GM21423 (cell line): ENCODE measurements around the gene LTBP1.

Experiments used
- ATAC-seq: cut with Tn5 transposase; IDR thresholded peaks from one replicate; pipeline ENCODE4 v1.9.1; 2021; ENCODE audit warnings: mild to moderate bottlenecking, moderate library complexity; ENCODE audit not compliant: unreplicated experiment

LTBP1 gene

GRCh38 chr2:33178209-33178608, 231.5 kb downstream of the LTBP1 start:
- no peak for ATAC-seq

- no peak for ATAC-seq
Measured at GRCh38 chr2:33180915-33181314, 234.2 kb downstream of the LTBP1 start.

DNA sequence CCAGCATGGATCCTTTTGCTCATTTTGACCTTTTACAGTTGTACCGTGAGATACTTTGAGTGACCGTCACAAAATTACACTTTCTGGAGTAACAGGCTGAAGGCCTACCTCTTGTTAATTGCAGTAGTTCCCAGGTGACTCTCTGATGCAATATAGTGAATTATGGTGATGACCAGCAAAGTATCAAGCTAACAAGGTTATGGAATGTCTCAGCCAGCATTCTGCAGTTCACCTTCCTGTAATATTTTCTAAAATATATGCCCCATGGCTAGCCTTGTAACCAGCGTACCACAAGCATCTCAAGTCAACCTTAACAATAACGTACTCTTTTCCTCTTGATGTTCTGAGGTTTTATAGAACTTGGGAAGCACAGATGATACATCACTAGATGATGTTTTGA, 234.7 kb downstream of the LTBP1 start:
- no peak for ATAC-seq

GRCh38 chr2:33184041-33184440, 237.3 kb downstream of the LTBP1 start:
- no peak for ATAC-seq

- ATAC-seq, result no peak
Measured at GRCh38 chr2:33186937-33187336, 240.2 kb downstream of the LTBP1 start.

GRCh38 chr2:33188799-33189198, 242.0 kb downstream of the LTBP1 start:
- no peak for ATAC-seq

DNA sequence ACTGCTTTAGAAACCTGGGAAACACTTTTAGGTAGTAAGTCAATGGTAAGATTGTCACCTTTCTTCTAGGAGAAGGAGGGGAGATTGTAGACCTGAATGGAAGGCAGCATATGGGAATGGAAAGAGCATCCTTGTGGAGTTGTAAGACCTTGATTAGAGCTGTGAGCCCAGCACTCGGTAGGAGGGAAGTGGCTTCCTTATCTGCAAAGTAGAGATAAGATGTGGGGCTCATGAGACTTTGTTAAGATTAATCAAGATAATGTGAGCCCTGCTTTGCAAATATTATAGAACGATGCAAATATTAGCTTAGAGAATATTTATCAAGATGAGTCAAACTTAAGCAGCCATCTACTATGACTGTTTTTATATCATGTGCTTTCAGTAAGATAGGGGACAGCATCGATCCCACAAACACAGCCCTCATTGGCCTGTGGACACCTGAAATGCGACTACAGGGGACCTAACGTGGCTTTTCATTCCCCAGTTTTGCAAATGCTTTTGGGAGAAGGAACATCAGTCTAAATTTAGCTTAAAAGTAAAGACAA, 243.7 kb downstream of the LTBP1 start:
- no peak for ATAC-seq

GRCh38 chr2:33195891-33196290, 249.1 kb downstream of the LTBP1 start:
- ATAC-seq, result no peak

GRCh38 chr2:33196700-33197099, 249.9 kb downstream of the LTBP1 start:
- no peak for ATAC-seq

- ATAC-seq, result no peak
Measured at GRCh38 chr2:33197198-33197938, 250.6 kb downstream of the LTBP1 start.

DNA sequence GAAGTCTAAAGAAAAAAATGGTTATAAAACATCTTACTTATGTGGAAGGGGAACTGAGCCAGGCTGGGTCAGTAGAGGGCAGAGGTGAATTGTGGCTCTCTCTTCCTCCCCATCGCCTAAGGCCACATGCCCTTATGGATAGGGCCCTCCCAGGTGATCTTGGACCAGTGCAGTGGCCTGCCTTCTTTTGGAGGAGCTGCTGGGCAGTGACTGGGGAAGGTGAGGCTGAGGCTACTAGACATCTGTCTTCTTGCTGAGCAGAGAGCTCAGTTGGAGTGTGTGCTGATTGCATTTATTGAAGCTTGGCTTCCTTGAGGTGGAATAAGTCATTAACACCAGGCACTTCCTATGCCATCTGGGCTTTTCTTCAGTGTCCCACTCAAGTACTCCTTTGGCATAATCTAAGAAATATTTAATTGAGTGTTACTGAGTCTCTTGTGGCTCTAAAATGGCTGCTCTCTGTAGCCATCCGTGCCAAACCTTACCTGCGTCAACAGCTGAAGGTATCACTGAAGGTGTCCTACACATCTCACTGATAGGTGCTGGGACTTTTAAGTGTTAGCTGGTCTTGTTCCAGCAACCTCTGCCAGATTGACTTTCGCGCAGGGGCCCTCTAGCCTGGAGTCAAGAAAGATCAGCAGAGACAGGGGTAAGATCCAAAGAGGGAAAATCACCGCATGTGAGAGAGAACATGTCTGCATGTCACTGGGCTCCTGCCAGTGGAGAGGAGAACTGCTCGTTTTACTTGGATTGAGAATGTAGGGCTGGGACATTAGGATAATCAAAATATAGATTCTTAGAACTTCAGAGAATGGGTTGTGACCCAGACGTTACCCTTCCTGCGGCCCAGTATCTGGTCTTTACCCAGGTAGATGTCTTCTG, 256.1 kb downstream of the LTBP1 start:
- ATAC-seq, result no peak

DNA sequence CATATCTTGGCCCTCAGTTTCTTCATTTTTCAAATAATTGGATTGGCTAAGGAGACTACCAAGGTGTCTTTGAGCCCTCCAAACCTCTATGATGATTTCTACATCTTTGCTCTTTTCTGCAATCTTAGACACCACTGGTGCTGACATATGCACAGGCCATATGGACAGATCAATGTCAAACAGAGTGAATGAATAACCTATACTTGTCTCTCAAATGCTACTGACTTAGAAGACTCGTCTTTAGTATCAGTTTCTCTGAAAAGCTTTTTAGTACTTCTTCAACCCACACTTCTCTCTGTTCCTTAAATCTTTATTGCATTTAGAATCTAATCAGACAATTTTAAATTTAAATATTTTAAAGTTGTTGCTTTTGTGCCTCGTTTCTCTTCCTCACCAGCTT, 258.2 kb downstream of the LTBP1 start:
- no peak for ATAC-seq

GRCh38 chr2:33205693-33206434, 259.1 kb downstream of the LTBP1 start:
- peak; percentile 92 for ATAC-seq

- ATAC-seq, result no peak
Measured at GRCh38 chr2:33207151-33207740, 260.5 kb downstream of the LTBP1 start.

DNA sequence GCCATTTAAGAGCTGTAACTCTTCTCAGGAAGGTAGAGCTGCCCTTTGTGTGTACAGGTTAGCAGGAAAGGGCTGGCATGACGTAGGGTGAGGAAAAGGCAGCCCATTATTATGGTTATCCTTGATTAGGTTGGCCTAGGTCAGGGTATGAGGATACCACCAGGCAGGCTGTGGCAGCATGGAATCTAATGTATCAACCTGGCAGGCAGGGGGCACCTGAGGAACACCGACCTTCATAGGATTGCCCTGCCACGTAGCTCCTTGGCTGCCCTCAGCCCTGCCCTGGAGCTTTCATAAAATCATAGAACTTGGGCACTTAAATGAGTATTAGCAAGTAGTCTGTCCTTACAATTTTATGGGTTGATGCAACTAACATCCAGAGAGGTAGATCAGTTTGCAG, 261.6 kb downstream of the LTBP1 start:
- ATAC-seq, result no peak

- ATAC-seq, result no peak
Measured at GRCh38 chr2:33209976-33210375, 263.2 kb downstream of the LTBP1 start.

DNA sequence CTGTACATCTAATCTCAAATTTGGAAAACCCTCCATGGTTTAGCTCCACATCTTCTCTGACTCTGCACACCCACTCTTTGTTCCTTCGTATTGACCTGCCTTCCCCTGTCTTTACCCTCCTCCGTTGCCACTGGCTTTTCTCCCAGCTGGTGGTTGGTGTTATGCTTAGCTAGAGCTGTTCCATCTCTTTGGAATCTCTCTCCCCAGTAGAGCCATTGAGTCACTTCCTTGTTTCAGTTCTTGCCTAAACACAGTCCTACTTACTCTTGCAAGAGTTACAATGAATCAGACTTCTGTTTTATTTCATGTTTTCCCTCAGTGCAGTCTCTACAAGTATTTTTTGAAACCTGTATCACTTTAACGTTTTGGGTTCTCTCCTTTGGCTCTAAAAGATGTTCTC, 263.9 kb downstream of the LTBP1 start:
- no peak for ATAC-seq

DNA sequence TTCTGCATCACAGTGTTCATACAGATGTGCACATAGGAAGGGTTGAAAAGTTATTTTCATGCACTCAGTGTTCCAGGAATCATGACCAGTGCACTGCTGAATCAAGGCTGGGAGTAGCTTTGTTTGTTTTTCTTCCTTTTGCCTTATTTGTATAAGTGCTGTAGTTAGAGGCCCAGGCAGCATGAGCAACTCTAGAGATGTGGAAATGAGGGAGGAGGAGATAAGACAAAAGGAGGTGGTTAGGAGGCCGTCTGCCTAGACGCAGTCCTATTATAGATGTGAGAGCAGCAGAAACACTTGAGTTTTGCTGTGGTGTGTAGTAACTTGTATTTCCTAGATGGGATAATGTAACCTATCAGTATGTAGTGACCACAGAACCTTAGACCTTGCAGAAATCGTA, 265.4 kb downstream of the LTBP1 start:
- no peak for ATAC-seq

DNA sequence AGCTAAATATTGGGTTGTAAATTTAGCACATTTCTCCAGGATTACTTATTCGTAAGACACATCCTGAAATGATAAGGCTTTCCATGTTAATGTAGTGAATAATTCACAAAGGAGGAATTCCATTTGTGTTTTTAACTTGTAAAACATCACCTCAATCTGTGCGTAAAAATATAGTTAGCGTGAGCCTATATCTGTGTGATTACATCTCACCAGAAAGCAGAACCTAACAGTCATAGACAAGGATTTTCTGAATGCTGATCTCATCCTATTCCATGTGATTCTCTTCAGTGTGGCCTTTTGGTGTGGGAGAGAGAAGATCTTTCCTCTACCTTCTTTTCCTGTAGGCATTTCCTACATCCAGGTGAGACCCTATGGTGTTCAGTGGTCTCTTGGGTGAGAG, 266.5 kb downstream of the LTBP1 start:
- no peak for ATAC-seq

DNA sequence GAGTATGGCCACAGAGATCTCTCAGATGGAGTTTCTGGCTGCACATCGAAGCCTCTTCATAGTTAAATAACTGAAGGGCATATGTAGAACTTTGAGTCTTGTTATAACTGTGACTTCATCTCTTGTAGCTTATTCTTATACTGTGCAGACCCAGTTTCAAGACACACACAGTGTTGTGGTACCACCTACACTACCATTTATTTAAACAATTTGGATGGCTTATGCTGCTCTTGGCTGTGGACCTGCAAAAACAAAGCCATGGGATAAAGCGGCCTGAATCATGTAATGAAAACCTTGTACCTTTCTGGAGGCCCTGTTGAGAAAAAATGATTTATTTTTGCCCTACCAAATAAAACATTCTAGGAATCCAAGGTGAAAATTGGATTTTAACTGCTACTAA, 266.9 kb downstream of the LTBP1 start:
- ATAC-seq, result no peak

- no peak for ATAC-seq
Measured at GRCh38 chr2:33214436-33214835, 267.7 kb downstream of the LTBP1 start.
